IPS-18c (cell line): ENCODE measurements around the gene CIB1.
A peak's percentile ranks its signal among the peaks of the same experiment; 100 is the strongest.
"Not testable (repeated sequence)": the region's sequence is repeated elsewhere in the genome, so short reads cannot be mapped to it uniquely, and the experiment has no call there.

ENCODE experiments used
- H3K4me3 ChIP-seq: 2 replicates; pipeline ENCODE4 v1.7.0; 2013; ENCODE audit warnings: low read depth, mild to moderate bottlenecking, low read length, moderate library complexity; ENCODE audit not compliant: insufficient read depth
- H3K9me3 ChIP-seq: one replicate; pipeline ENCODE4 v1.6.1; 2013; ENCODE audit warnings: mild to moderate bottlenecking, low read length, moderate library complexity; ENCODE audit not compliant: control insufficient read depth, insufficient read depth

Gene CIB1

DNA sequence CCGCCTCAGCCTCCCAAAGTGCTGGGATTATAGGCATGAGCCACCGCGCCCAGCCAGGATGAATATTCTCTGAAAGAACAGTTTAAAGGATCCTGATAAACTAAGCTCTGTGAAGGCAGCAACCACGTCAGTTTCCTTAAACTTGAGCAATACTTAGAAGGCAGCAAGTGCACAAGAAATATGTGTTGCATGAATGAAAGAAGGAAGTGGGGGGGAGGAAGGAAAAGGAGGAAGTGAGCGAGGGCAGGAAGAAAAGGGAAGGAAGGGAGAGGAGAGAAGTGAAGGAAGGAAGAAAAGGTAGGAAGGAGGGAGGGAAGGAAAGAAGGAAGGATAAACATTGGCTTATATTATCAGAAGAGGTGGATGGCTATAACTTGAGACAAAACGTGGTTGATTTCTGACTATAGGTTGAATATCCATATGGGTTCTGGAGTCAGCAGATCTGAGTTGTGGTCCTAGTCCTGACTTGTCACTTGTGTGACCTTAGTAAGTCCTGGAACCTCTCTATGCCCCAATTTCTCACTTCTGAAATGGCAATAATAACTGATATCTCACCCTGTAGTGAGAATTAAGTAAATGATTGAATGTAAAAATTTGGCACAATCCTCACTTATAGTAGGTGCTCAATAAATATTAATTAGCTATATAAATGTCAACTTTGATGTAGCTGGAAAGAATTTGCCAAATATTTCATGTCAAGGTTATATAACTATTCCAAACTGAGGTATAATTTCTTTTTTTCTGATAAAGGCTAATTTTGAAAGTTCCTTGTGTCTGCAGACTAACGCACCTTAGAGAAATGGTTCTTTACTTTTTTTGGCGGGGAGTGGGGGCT lies 44.6 kb downstream of the CIB1 start:
- Histone ChIP-seq H3K9me3 (no peaks in the 10 kb centered on the region), H3K4me3 (no peak overlapping the region)

DNA sequence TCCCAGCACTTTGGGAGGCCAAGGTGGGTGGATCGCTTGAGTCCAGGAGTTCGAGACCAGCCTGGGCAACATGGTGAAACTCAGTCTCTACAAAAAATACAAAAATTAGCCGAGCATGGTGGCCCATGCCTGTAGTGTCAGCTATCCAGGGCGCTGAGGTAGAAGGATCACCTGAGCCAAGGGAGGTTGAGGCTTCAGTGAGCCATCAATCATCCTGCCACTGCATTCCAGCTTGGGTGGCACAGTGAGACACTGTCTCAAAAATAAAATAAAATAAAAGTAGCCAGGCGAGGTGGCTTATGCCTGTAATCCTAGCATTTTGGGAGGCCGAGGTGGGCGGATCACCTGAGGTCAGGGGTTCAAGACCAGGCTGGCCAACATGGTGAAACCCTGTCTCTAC lies 45.7 kb downstream of the CIB1 start:
- H3K9me3 ChIP-seq, H3K4me3 ChIP-seq: not testable (repeated sequence)

DNA sequence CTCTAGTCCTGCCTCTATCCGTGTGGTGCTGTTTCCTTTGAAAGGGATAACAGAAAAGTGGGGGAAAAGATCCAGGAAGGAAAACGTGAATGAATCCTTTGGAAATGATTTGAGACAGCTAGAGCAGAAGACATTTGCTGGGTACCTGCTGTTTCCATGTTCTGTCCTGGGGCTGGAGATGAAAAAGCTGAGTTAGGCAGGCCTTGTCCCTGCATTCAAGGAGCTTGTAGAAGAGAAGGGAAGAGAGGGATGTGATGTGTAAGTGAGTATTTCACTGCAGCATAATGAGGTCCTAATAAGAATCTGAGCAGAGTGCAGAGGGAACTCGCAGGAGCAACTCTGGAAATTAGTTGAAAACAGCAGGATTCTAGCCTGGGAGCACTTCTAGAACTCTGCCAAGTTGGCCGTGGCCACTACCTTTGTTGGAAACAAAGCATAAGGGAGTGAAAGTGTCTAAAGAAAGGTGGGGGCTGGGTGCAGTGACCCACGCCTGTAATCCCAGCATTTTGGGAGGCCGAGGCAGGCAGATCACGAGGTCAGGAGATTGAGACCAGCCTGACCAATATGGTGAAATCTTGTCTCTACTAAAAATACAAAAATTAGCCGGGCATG lies 46.4 kb downstream of the CIB1 start:
- no peak overlapping the region for H3K4me3 ChIP-seq
- H3K9me3 ChIP-seq = no peaks in the 10 kb centered on the region

DNA sequence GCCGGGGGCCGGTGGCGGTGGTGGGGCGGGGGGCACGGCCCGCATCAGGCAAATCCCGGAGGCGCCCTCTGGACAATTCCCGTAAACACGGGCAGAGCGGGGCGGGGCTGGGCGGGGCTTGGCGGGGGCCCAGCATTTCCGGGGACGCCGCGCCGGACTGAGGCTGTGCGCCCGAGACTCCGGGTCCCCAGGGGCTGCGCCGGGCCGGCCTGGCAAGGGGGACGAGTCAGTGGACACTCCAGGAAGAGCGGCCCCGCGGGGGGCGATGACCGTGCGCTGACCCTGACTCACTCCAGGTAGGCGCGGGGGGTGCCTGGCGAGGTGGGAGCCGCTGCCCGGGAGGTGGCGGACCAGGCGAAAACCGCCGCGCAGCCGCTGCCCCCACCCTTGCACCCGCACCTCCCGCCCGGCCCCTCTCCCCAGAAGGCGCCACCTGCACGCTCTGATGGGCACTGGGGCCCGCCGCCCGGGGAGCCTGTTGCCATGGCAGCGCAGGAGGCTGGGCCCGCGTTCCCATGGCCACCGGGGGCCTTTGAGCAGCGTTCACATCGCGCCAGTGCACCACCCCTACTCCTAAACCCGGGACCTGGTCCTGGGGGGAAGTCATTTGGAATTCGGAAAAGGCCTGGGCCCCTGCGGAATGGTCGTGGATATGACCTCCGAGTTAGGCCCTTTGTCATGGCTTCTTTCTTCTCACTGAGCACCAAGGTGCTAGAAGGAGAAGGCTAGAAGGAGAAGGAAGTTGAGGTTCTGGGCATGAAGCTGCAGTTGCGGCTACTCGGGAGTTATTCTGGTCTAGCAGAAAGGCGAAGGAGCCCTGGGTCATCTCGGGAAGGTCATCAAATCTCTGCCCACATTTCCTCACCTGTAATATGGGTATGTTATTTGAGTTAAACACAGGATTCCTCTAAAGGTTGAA lies 48.7 kb downstream of the CIB1 start:
- H3K4me3 ChIP-seq = peak overlapping the region; percentile 74
- no peaks in the 10 kb centered on the region for H3K9me3 ChIP-seq

DNA sequence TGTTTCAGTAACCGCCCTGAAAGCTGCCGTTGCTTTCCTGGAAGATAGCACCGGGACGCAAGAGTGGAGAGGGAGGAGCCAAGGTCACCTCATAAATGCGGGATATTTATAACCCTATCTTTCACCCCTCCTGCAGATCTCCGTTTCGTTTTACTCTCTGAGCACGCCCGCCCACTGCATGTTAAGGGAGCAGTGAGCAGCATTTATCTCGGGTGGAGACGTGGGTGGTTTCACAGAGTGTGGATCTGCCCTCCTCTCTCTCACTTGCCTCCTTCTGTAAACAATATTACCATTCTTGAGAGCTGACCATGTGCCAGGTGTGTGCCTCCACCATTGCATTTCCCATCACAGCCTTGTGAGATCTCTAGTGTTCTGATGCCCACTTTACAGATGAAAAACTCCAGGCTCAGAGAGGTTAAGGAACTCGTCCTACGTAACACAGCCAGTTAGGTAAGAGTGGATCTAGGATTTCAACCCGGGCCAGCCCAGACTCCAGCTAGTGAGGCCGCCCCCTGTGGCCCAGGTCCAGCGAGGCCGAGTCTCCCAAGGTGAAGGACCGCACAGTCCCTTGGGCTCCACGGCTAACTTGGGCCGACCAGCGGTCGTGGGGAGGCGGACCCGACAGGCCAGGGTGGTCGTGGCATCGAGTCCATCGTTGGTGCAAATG lies 49.5 kb downstream of the CIB1 start:
- no peaks in the 10 kb centered on the region for H3K9me3 ChIP-seq
- H3K4me3 ChIP-seq = peak overlapping the region; percentile 74; the same call in 1 of the 2 replicates

DNA sequence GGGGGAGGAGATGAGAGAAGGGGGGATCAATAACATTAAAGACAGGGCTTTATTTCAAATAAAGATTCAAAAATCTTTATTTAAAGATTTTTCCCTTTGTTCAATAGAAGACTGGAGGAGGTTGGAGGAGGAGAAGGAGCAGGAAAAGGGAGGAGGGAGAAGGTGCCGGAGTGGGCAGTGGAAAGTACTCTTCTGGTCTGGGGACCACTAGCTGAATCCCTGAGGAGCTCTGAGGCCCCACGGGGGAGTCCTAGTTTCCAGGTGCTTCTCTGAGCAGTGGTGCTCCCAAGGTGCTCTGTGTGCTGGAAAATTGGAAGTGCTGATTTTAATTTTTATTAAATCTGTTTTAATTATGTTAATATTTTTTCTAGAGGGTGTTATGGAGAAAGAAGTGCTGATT lies 52.0 kb downstream of the CIB1 start:
- Histone ChIP-seq H3K9me3 (no peaks in the 10 kb centered on the region), H3K4me3 (no peak overlapping the region)
